Endothelial cell of umbilical vein (primary cell): ENCODE data around the gene KCNH8. TPM values are rescaled to one million over a fixed set of nuclear protein-coding genes. Genes with fewer than 3 reads are reported as not detected.

Source experiments
- BruUV-seq: library from RNA; stranded (reverse); fragments of 400-500 nt; replicated peaks from 2 replicates; lab custom pipeline; 2021; lab: Mats Ljungman, UMichigan
- CTCF ChIA-PET: fragments of 300-600, 350-600 bp; sonication (Branson Sonifier 250); formaldehyde crosslinking; loops from one replicate; lab custom pipeline; 2021; ENCODE audit warnings: antibody characterized with exemption, inconsistent platforms; lab: Charles Lee
- POLR2A ChIA-PET: fragments of 300-600, 350-600 bp; sonication (Branson Sonifier 250); formaldehyde crosslinking; loops from one replicate; lab custom pipeline; 2021; ENCODE audit warnings: antibody characterized with exemption, inconsistent platforms; lab: Charles Lee
- DNase-seq: peaks from one replicate; pipeline ENCODE4 v3.0.0-alpha.2; 2011; ENCODE audit warnings: low read depth, low spot score
- FAIRE-seq: peaks from 2 replicates; lab custom pipeline; 2011; peaks lifted over from hg19 to GRCh38; lab: Jason Lieb, UNC
- H2AFZ ChIP-seq: 2 replicates; pipeline ENCODE4 v1.6.0; 2012; ENCODE audit warnings: low read depth, low read length, control low read depth, inconsistent platforms
- H3K27ac ChIP-seq: 2 replicates; pipeline ENCODE4 v1.5.1; 2011; ENCODE audit warnings: low read depth, mild to moderate bottlenecking, control low read depth, low read length, moderate library complexity; ENCODE audit not compliant: insufficient read depth
- H3K27me3 ChIP-seq, 2 experiments: 2 replicates each; pipeline versions ENCODE4 v1.6.0 to v1.6.1; 2011; ENCODE audit warnings: low read length in 2 of 2, mixed read lengths in 1 of 2; ENCODE audit not compliant: control insufficient read depth in 2 of 2, insufficient read depth in 2 of 2
- H3K36me3 ChIP-seq, 2 experiments: 2 replicates in 1 of 2; 3 replicates in 1 of 2; pipeline ENCODE4 v1.5.1; 2011; ENCODE audit warnings: low read length in 2 of 2, mild to moderate bottlenecking in 1 of 2, moderate library complexity in 1 of 2; ENCODE audit not compliant: control insufficient read depth in 2 of 2, insufficient read depth in 2 of 2; ENCODE audit errors: extremely low read depth in 1 of 2
- H3K4me1 ChIP-seq: 3 replicates; pipeline ENCODE4 v1.5.1; 2011; ENCODE audit warnings: mild to moderate bottlenecking, low read length; ENCODE audit not compliant: control insufficient read depth, insufficient read depth; ENCODE audit errors: extremely low read depth
- H3K4me2 ChIP-seq: 2 replicates; pipeline ENCODE4 v1.6.1; 2011; ENCODE audit warnings: low read length, control low read depth, mixed read lengths; ENCODE audit not compliant: insufficient read depth
- H3K4me3 ChIP-seq, 3 experiments: fragments of 200-600 bp in 1 of 3; sonication (generic), shearing (Covaris generic) in 1 of 3; replicated peaks in 1 of 3; 2 replicates each; pipeline ENCODE4 v1.5.1; 2011 to 2016; ENCODE audit warnings: control low read depth in 3 of 3, low read length in 3 of 3, mild to moderate bottlenecking in 2 of 3, inconsistent platforms in 1 of 3, low read depth in 1 of 3, moderate library complexity in 1 of 3; ENCODE audit not compliant: insufficient read depth in 1 of 3
- H3K79me2 ChIP-seq: 2 replicates; pipeline ENCODE4 v1.6.0; 2012; ENCODE audit warnings: low read length, inconsistent platforms; ENCODE audit not compliant: control insufficient read depth, insufficient read depth
- H3K9ac ChIP-seq: replicated peaks from 2 replicates; pipeline ENCODE3; 2011; ENCODE audit warnings: low read length, control low read depth; ENCODE audit not compliant: insufficient read depth; ENCODE audit errors: extremely low read depth
- H3K9me1 ChIP-seq: replicated peaks from 3 replicates; pipeline ENCODE4 v1.6.0; 2011; ENCODE audit warnings: mild to moderate bottlenecking, low read length; ENCODE audit not compliant: control insufficient read depth, insufficient read depth; ENCODE audit errors: extremely low read depth
- H3K9me3 ChIP-seq: replicated peaks from 2 replicates; pipeline ENCODE4 v1.5.1; 2012; ENCODE audit warnings: low read length, inconsistent platforms; ENCODE audit not compliant: control insufficient read depth, insufficient read depth
- H4K20me1 ChIP-seq: replicated peaks from 2 replicates; pipeline ENCODE3; 2011; ENCODE audit warnings: mild to moderate bottlenecking, low read length; ENCODE audit not compliant: control insufficient read depth, insufficient read depth; ENCODE audit errors: extremely low read depth
- CTCF ChIP-seq, 2 donors: IDR thresholded peaks; 1 replicate in 1 of 2; 2 replicates in 1 of 2; pipeline ENCODE4 v1.5.1; 2011; ENCODE audit warnings: low read length in 2 of 2, mild to moderate bottlenecking in 2 of 2, moderate library complexity in 2 of 2, control low read depth in 1 of 2, inconsistent platforms in 1 of 2, low read depth in 1 of 2; ENCODE audit not compliant: insufficient read depth in 1 of 2; ENCODE audit errors: extremely low read depth in 1 of 2
- EZH2 ChIP-seq: IDR thresholded peaks from 2 replicates; pipeline ENCODE4 v1.6.1; 2012; ENCODE audit warnings: borderline replicate concordance, low read depth, mild to moderate bottlenecking, moderate library complexity, low read length, inconsistent platforms; ENCODE audit not compliant: severe bottlenecking
- FOS ChIP-seq: IDR thresholded peaks from 2 replicates; pipeline ENCODE4 v1.6.1; 2011; ENCODE audit warnings: mild to moderate bottlenecking, low read length, moderate library complexity, borderline replicate concordance; ENCODE audit not compliant: insufficient read depth
- GATA2 ChIP-seq: IDR thresholded peaks from 2 replicates; pipeline ENCODE4 v1.7.0; 2011; ENCODE audit warnings: low read depth, mild to moderate bottlenecking, moderate library complexity, mixed read lengths, low read length; ENCODE audit not compliant: insufficient read length, insufficient read depth
- JUN ChIP-seq: IDR thresholded peaks from 2 replicates; pipeline ENCODE4 v1.6.1; 2011; ENCODE audit warnings: borderline replicate concordance, low read depth; ENCODE audit not compliant: insufficient read length, insufficient read depth
- MAX ChIP-seq: IDR thresholded peaks from 2 replicates; pipeline ENCODE4 v1.6.1; 2011; ENCODE audit not compliant: insufficient read depth, insufficient read length
- MYC ChIP-seq: IDR thresholded peaks from one replicate; pipeline ENCODE4 v1.6.1; 2011; ENCODE audit warnings: mild to moderate bottlenecking, low read depth, low read length
- POLR2A ChIP-seq: IDR thresholded peaks from 2 replicates; pipeline ENCODE4 v1.6.1; 2012; ENCODE audit warnings: low read depth, mild to moderate bottlenecking, control low read depth, low read length
- POLR2AphosphoS5 ChIP-seq: IDR thresholded peaks from 2 replicates; pipeline ENCODE4 v1.6.1; 2012; ENCODE audit warnings: low read depth, mild to moderate bottlenecking, control low read depth, low read length, moderate library complexity; ENCODE audit not compliant: insufficient read depth
- dilution Hi-C: fragments of 300-500 bp; cut with MboI; formaldehyde crosslinking; loops from one replicate; pipeline ENCODE4 v1.15.0; 2019; ENCODE audit warnings: low sequenced_read_pairs; ENCODE audit not compliant: extremely low pct_ligation_motif_present
- intact Hi-C: fragments of 100-400 bp; cut with micrococcal nuclease; formaldehyde crosslinking; loops from one replicate; pipeline ENCODE4 v1.10.0; 2022
- polyA plus RNA-seq, 4 experiments: library from polyadenylated mRNA; depleted of rRNA in 3 of 4; stranded (reverse) in 3 of 4; unstranded in 1 of 4; fragments of >200 nt; gene quantifications; 2 replicates each; pipeline versions ENCODE4 v1.2.1 to v1.2.3, GENCODE V29; 2011 to 2012; ENCODE audit warnings: missing spikeins in 1 of 4
- total RNA-seq: library from RNA; stranded (reverse); gene quantifications from 2 replicates; pipeline ENCODE4 v1.2.3, GENCODE V29; 2021

KCNH8 gene
- total and polyA plus RNA-seq, 2 donors (not counting 3 experiments of a cell fraction or from before 2014, with no cell fraction given): not detected

- Histone ChIP-seq H3K4me1 (no peaks in the 10 kb centered on the region), H4K20me1 (no peaks in the 10 kb centered on the region), H3K79me2 (no peaks in the 10 kb centered on the region), H3K9me3 (no peaks in the 10 kb centered on the region), H3K4me2 (no peak overlapping the region), H2AFZ (no peak overlapping the region), H3K36me3 (no peaks in the 10 kb centered on the region), H3K9ac (no peak overlapping the region), H3K27ac (no peak overlapping the region), H3K4me3 (no peak overlapping the region), H3K9me1 (no peaks in the 10 kb centered on the region), H3K27me3 (no peaks in the 10 kb centered on the region)
- intact Hi-C loops (no loop called here), dilution Hi-C loops (no loop called here)
- ChIA-PET CTCF (no interaction called here), POLR2A (no interaction called here)
- no TSS peak for BruUV-seq
- DNase-seq: no peak
- FAIRE-seq: no peak
- no peak for TF ChIP-seq GATA2
- no peak for TF ChIP-seq CTCF (IDR thresholded peaks at IDR 0.05; ENCODE audit: extremely low read depth in 1 of 2, insufficient read depth in 1 of 2, low read depth in 1 of 2, low read length in 2 of 2)
- no peak for TF ChIP-seq POLR2A
- TF ChIP-seq MAX: no peak
- no peak for TF ChIP-seq FOS
- no peak for TF ChIP-seq JUN
- TF ChIP-seq EZH2: no peak
- no peak for TF ChIP-seq POLR2AphosphoS5
- TF ChIP-seq MYC: no peak
Measured at GRCh38 chr3:19190126-19190525, 41.8 kb downstream of the KCNH8 start.
